AG09319 (cell line): ENCODE results near the gene RPL27A.
A peak's percentile ranks its signal among the peaks of the same experiment; 100 is the strongest.

ENCODE experiments used
- DNase-seq: peaks from one replicate; pipeline ENCODE4 v3.0.0-alpha.2; 2010; ENCODE audit warnings: low read depth; ENCODE audit errors: extremely low read depth
- TF ChIP-seq, protein P1 (sequence below): IDR thresholded peaks from 2 replicates; pipeline ENCODE4 v1.5.1; 2011; ENCODE audit warnings: low read depth, mild to moderate bottlenecking, inconsistent platforms, low read length, moderate library complexity

The RPL27A gene

DNA sequence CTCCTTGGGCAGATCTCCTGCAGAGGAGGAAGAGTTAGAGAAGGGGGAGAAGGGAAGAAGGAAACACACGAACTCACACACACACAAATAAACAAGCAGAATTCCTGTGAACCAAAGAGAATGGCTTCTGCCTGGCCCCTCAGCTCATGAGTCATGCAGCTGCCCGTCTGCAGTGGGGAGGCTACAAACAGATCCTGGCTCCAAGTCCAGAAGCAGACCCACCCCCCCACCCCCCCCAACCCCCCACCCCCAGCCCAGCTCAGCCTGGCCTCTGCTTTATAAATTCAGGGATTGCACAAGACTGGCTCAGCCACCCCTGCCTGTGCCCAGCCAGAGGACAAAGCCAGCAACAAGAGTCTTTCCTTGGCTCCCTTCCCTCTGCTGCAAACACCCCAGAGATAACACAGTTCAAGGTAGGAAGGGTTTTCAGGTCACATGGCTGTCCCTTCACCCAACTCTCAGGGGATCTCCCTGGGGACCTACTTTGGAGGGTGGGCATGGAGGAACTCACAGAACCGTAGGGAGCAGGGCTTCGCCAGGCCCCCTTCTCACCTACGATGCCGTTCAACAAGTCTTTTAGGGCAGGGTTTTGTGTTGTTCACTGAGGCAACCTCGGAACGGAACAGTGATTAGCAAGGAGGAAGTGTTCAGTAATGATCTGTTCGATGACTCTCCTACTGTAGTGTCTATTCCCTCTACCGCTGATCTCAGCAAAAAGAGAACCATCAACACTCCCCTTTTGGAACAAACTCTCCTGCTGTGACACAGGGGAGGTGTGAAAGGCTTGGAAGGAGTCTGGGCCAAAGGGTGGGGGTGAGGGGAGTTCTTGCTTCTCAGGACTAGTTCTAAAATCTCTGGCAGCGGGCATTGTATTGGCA is 35.5 kb downstream of the RPL27A start:
- DNase-seq, result peak; percentile 90
- TF ChIP-seq, protein P1, sequence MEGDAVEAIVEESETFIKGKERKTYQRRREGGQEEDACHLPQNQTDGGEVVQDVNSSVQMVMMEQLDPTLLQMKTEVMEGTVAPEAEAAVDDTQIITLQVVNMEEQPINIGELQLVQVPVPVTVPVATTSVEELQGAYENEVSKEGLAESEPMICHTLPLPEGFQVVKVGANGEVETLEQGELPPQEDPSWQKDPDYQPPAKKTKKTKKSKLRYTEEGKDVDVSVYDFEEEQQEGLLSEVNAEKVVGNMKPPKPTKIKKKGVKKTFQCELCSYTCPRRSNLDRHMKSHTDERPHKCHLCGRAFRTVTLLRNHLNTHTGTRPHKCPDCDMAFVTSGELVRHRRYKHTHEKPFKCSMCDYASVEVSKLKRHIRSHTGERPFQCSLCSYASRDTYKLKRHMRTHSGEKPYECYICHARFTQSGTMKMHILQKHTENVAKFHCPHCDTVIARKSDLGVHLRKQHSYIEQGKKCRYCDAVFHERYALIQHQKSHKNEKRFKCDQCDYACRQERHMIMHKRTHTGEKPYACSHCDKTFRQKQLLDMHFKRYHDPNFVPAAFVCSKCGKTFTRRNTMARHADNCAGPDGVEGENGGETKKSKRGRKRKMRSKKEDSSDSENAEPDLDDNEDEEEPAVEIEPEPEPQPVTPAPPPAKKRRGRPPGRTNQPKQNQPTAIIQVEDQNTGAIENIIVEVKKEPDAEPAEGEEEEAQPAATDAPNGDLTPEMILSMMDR, result no peak

DNA sequence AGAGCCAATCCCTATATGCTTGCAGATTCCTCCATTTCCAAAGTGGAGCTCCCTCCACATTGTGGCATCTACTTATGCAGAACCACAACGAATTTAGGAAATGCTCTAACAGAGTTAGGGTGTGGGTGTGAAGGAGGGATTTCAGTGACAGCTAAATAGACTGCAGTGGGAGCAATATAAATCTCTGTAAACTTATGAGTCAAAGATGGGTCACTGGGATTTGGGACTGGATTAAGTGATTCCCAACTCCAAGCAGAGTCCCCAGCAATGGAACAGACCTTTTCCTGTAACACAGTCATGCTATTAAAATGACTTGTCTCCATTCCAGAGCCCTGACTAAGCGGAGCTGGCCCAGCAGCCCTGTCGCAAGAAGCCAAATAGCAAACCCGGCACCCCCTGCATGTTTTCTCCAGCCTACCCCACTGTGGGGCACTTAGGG is 36.6 kb downstream of the RPL27A start:
- TF ChIP-seq, protein P1, result no peak
- DNase-seq, result peak; percentile 63

DNA sequence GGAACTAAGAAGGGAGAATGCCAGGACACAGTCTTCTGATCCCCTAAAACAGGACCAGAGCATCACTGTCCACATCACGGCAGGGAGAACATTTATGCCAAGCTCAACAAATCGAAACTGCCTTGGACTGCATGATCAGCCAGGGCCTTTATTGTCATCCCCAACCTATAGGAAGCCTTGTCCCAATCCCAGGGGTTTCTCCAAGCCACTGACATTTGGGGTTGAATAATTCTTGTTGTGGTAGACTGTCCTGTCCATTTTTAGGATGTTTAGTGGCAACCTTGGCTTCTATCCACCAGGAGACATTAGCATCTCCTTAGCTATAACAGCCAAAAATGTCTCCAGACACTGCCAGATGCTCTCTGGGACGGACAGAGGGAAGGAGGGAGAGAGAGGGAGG is 37.1 kb downstream of the RPL27A start:
- TF ChIP-seq, protein P1, result no peak
- no peak for DNase-seq

DNA sequence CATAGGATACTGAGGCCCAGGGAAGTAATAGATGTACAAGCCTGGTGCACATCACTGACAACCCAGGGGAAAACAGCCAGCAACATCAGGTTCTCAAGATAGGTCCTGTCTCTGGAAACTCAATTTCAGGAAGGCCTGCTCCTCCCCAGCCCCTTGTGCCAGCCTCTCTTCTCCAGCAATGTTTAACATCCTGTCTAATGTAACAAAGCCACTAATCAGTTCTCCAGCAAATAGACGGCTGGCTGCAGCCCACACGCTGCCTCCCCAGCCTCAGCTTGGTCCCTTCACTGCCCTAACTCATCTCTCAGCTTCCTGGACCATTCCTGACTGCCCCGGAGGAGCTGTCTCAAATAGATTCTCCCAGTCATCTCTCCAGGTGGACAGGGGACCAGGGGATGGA is 37.8 kb downstream of the RPL27A start:
- no peak for DNase-seq
- TF ChIP-seq, protein P1, result no peak

DNA sequence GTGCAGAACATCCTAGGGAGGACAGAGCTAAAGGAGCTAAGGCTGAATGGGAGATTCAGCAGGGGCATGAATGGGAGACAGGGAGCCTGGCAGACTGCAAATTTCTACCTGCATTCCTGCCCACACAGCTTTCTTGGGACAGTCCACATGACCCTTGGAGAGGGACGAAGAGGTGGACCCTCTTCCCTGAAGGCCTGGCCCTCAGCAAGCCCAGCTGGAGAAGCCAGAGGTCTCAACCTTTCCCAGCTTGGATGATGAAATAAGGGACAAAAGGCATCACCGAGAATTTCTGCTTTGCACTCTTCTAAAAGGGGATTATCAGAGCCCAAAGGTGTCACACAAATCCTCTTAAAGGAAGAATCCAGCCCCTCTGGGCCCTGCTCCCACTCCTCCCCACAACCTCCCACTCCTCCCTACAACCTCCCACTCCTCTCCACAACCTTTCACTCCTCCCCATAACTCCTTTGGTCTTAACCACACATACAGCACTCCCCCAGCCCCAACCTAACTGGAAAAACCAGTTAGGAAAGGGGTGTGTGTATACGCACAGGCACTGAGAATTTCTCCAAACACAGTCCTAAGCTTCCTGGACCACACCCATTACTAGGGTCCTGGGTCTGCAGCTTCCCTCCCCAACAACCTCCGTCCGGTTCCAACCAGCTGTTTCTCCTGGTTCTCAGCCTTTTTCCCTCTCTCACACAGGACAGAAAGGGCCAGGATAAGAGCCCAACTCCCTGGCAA is 38.4 kb downstream of the RPL27A start:
- DNase-seq, result no peak
- TF ChIP-seq, protein P1, result no peak

DNA sequence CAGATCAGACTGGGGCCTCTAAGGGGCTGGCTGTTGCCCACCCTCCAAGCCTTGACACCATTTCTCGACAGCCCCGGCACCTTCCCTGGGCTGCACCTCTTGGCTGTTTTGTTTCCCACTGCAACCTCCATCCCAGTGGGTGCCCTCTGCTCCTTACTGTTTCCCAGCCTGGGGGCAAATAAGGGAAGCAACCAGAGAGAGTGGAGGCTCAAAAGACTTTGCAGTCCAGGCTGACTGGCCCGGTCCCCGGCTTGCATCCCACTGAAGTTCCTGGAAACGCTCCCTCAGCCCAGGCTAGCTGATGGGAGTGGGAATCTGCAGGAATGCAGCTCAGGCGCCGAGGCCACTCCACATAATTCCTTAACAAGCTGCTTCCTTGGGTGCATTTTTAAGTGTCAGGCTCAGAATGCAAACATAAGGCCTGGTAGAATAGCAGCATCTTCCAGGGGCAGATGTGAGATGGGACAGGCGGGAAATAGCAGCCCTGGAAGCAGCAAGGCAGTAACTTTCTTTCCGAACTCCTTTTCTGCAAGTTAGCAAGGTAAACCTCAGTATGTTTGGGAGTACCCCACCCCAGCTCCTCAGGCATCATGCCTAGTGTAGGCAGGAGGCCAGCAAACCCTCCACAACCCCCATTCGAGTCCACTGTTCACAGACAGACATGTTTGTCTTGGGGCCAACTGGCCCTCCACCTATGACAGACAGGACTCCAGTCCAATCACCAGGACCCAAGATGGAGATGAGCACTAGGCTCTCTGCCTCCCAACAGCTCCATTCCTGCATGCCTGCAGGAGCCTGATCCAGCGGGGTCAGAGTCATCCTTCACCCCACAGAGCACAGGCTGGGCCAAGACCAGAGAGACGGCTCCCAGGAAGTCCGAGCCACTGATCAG is 39.3 kb downstream of the RPL27A start:
- no peak for DNase-seq
- TF ChIP-seq, protein P1, result no peak
